HFFc6 (cell line): ENCODE measurements around the gene INHBB. TPM values are rescaled to one million over a fixed set of nuclear protein-coding genes. Genes with fewer than 3 reads are reported as not detected.
A peak's percentile ranks its signal among the peaks of the same experiment; 100 is the strongest.

ENCODE experiments used
- DNase-seq: peaks from one replicate; pipeline ENCODE4 v3.0.0-alpha.2; 2018
- H3K27ac Mint-ChIP-seq: 2 replicates; pipeline ENCODE4 v1.8.0; 2020; ENCODE audit warnings: mild to moderate bottlenecking, mixed read lengths
- H3K27me3 Mint-ChIP-seq: 2 replicates; pipeline ENCODE4 v1.8.0; 2021; ENCODE audit warnings: mild to moderate bottlenecking, moderate library complexity, mixed read lengths; ENCODE audit not compliant: insufficient read depth
- H3K36me3 Mint-ChIP-seq: 2 replicates; pipeline ENCODE4 v1.8.0; 2021; ENCODE audit warnings: low read depth, mixed read lengths
- H3K4me1 Mint-ChIP-seq: 2 replicates; pipeline ENCODE4 v1.8.0; 2020; ENCODE audit warnings: low read depth, mixed read lengths
- H3K4me3 Mint-ChIP-seq: 2 replicates; pipeline ENCODE4 v1.8.0; 2020; ENCODE audit warnings: mild to moderate bottlenecking, moderate library complexity, mixed read lengths
- H3K9me3 Mint-ChIP-seq: 2 replicates; pipeline ENCODE4 v1.8.0; 2020; ENCODE audit warnings: mild to moderate bottlenecking, mixed read lengths
- CTCF ChIP-seq: fragments of 200-600 bp; sonication (generic); IDR thresholded peaks from 2 replicates; pipeline ENCODE4 v1.5.0; 2021; ENCODE audit warnings: antibody characterized with exemption, mild to moderate bottlenecking
- total RNA-seq, 6 experiments: library from RNA; stranded (reverse); fragmentation: NEBNext Ultra II Directional; extraction: Animal tissue kit (Norgen Biotek cat#: 25700); gene quantifications; 2 replicates in 1 of 6; 3 replicates in 5 of 6; pipeline ENCODE4 v1.2.3, GENCODE V29; 2021

INHBB gene
- total RNA-seq, 6 experiments from 2014 or later = 0.47 to 1.6 (median 1.1) TPM

- Mint-ChIP-seq H3K4me1 (peaks cover 19% of the 10 kb centered on the region), H3K9me3 (no peaks in the 10 kb centered on the region)
- peak; percentile 96 for TF ChIP-seq CTCF
Measured at GRCh38 chr2:120312860-120313694, 32.9 kb upstream of the INHBB start.

GRCh38 chr2:120313695-120314615 lies 32.0 kb upstream of the INHBB start:
- H3K27me3 Mint-ChIP-seq = peaks cover 4% of the 10 kb centered on the region
- peak overlapping the region; percentile 92 for H3K4me3 Mint-ChIP-seq
- no peaks in the 10 kb centered on the region for H3K9me3 Mint-ChIP-seq
- peaks cover 19% of the 10 kb centered on the region for H3K4me1 Mint-ChIP-seq
- peak overlapping the region; percentile 86; the same call in 1 of the 2 replicates for H3K27ac Mint-ChIP-seq
- TF ChIP-seq CTCF = no peak
- no peaks in the 10 kb centered on the region for H3K36me3 Mint-ChIP-seq
- no peak for DNase-seq

More at GRCh38 chr2:120312860-120313694, 32.9 kb upstream of the INHBB start:
- H3K27ac Mint-ChIP-seq = peak overlapping the region; percentile 86
- peak; percentile 81 for DNase-seq
- peak overlapping the region; percentile 92 for H3K4me3 Mint-ChIP-seq
- H3K27me3 Mint-ChIP-seq = peaks cover 4% of the 10 kb centered on the region; the same call in 1 of the 2 replicates
- H3K36me3 Mint-ChIP-seq = no peaks in the 10 kb centered on the region

GRCh38 chr2:120314690-120315366 lies 31.1 kb upstream of the INHBB start:
- no peaks in the 10 kb centered on the region for H3K9me3 Mint-ChIP-seq
- no peak overlapping the region for H3K27ac Mint-ChIP-seq
- H3K36me3 Mint-ChIP-seq = no peaks in the 10 kb centered on the region
- H3K4me1 Mint-ChIP-seq = peaks cover 19% of the 10 kb centered on the region
- H3K27me3 Mint-ChIP-seq = peaks cover 6% of the 10 kb centered on the region
- DNase-seq = no peak
- no peak overlapping the region for H3K4me3 Mint-ChIP-seq
- TF ChIP-seq CTCF = no peak

GRCh38 chr2:120315367-120316033 lies 30.4 kb upstream of the INHBB start:
- peaks cover 19% of the 10 kb centered on the region for H3K4me1 Mint-ChIP-seq
- no peak for TF ChIP-seq CTCF
- peaks cover 9% of the 10 kb centered on the region for H3K27me3 Mint-ChIP-seq
- no peak overlapping the region for H3K27ac Mint-ChIP-seq
- no peaks in the 10 kb centered on the region for H3K36me3 Mint-ChIP-seq
- no peaks in the 10 kb centered on the region for H3K9me3 Mint-ChIP-seq
- H3K4me3 Mint-ChIP-seq = no peak overlapping the region
- no peak for DNase-seq

- H3K36me3 Mint-ChIP-seq = no peaks in the 10 kb centered on the region
- no peak overlapping the region for H3K27ac Mint-ChIP-seq
- DNase-seq = no peak
- no peak for TF ChIP-seq CTCF
- no peak overlapping the region for H3K4me3 Mint-ChIP-seq
- no peaks in the 10 kb centered on the region for H3K9me3 Mint-ChIP-seq
- peaks cover 12% of the 10 kb centered on the region for H3K27me3 Mint-ChIP-seq
- H3K4me1 Mint-ChIP-seq = peaks cover 19% of the 10 kb centered on the region
Measured at GRCh38 chr2:120316071-120316470, 29.9 kb upstream of the INHBB start.
